Upper lobe of left lung (tissue), 6 donors: ENCODE results near the gene HNRNPDL. TPM values are rescaled to one million over a fixed set of nuclear protein-coding genes. Genes with fewer than 3 reads are reported as not detected.
A peak's percentile ranks its signal among the peaks of the same experiment; 100 is the strongest.

Experiments
- ATAC-seq, 2 donors: fragments of 200-7000 bp; cut with Tn5 transposase; one replicate each; pipeline ENCODE4 v1.9.1; 2022; ENCODE audit warnings: mild to moderate bottlenecking in 2 of 2, moderate library complexity in 2 of 2; ENCODE audit not compliant: low FRiP score in 2 of 2
- DNase-seq, 2 donors: peaks; one replicate each; pipeline ENCODE4 v3.0.0-alpha.2; 2019 to 2020
- H3K27ac ChIP-seq, 4 donors: fragments of 200-600 bp; sonication (generic); one replicate each; pipeline ENCODE4 v1.5.1; 2016 to 2019
- H3K27me3 ChIP-seq, 4 donors: fragments of 200-600 bp; sonication (generic); one replicate each; pipeline ENCODE4 v1.5.1; 2017 to 2019
- H3K36me3 ChIP-seq, 4 donors: fragments of 200-600 bp; sonication (generic); one replicate each; pipeline ENCODE4 v1.5.1; 2016 to 2019
- H3K4me1 ChIP-seq, 4 donors: fragments of 200-600 bp; sonication (generic); one replicate each; pipeline ENCODE4 v1.5.1; 2018 to 2019
- H3K4me3 ChIP-seq, 4 donors: fragments of 200-600 bp; sonication (generic); one replicate each; pipeline ENCODE4 v1.5.1; 2017 to 2019; ENCODE audit warnings: mild to moderate bottlenecking in 2 of 4, moderate library complexity in 1 of 4
- H3K9me3 ChIP-seq, 4 donors: fragments of 200-600 bp; sonication (generic); one replicate each; pipeline ENCODE4 v1.5.1; 2018 to 2019
- EP300 ChIP-seq, 4 donors: sonication (generic); formaldehyde crosslinking; IDR thresholded peaks; one replicate each; pipeline ENCODE4 v1.5.1; 2017; ENCODE audit warnings: antibody characterized with exemption in 4 of 4, control low read depth in 2 of 4
- POLR2A ChIP-seq, 4 donors: fragments of 450-650 bp; IDR thresholded peaks; one replicate each; pipeline ENCODE4 v1.5.1; 2016 to 2017; ENCODE audit warnings: antibody characterized with exemption in 4 of 4, mild to moderate bottlenecking in 2 of 4
- POLR2AphosphoS5 ChIP-seq, 2 donors: sonication (generic); formaldehyde crosslinking; IDR thresholded peaks; one replicate each; pipeline ENCODE4 v1.5.1; 2017; ENCODE audit warnings: antibody characterized with exemption in 2 of 2
- WGBS, 2 donors: methylation state at CpG; one replicate each; pipeline ENCODE4 v1.1.5; 2017 to 2018; 5-methylcytosine and 5-hydroxymethylcytosine counted together
- total RNA-seq, 6 donors: library from RNA; depleted of rRNA in 4 of 6; stranded (reverse); fragments of >200 nt in 4 of 6; gene quantifications; one replicate each; pipeline versions ENCODE4 v1.1.0 to v1.2.1, GENCODE V29; 2016 to 2021
- TF ChIP-seq, protein P1 (sequence below), 6 experiments: fragments of 450-650 bp in 4 of 6; fragments of 200-600 bp in 2 of 6; sonication (generic) in 2 of 6; IDR thresholded peaks; one replicate each; pipeline ENCODE4 v1.5.1; 2016 to 2019; ENCODE audit warnings: antibody characterized with exemption in 6 of 6
- donor health status: DM: no; HTN: no; CAD: no; lungs with moderate emphysema.
- donor health status: DM: no; HTN: yes; CAD: no; lungs with severe emphysema.

HNRNPDL gene
- total RNA-seq, 6 donors from 2014 or later, result 141 to 249 (median 186) TPM

DNA sequence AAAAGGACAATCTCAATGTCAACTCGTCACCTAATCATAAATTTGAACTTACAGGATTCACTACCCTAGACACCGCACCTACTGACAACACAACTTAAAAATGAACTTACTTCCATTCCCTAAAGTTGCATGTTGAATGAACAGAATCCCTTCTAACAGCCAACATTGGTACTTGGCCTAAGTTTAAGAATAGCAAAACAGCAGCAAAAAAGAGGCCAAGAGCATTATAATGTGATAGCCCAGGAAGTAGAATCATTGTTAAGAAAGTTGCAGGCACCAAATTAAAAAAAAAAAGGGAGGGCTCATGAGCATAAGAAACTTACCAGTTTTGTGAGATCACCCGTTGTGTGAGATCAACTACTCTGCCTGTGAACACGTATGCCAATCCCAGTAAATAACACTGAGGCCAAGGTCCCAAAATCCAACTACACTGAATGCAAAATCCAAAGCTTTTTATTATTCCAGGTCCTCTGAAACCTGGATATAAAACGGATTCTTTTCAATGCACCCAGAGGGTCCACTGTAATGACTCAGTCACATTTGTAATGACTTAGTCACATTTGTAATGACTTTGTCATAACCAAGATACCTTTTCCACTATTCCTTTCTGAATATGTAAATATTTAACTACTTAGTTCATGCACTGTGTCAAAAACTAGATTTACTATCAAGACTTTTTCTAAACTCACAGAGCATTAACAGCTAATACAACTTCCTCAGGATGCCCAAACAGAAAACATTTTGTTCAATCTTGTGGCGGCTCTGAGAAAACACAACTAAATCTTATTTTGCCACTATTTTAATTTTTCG lies 6.8 kb downstream of the HNRNPDL start:
- no peak overlapping the region for H3K27ac ChIP-seq
- H3K36me3 ChIP-seq, result peaks cover 19 to 53% (median 37%) of the 10 kb centered on the region in 4 donors
- no peak overlapping the region for H3K4me3 ChIP-seq
- DNase-seq (no peak), ATAC-seq (no peak)
- no peaks in the 10 kb centered on the region for H3K27me3 ChIP-seq
- WGBS, 2 donors, result 88 to 92% methylated on average over 7 of the region's 7 CpGs
- H3K4me1 ChIP-seq, result peaks cover 21 to 26% (median 24%) of the 10 kb centered on the region in 4 donors
- H3K9me3 ChIP-seq, result no peaks in the 10 kb centered on the region
- TF ChIP-seq POLR2AphosphoS5 (IDR thresholded peaks at IDR 0.05) (no peak), POLR2A (IDR thresholded peaks at IDR 0.05) (no peak), EP300 (IDR thresholded peaks at IDR 0.05) (no peak)
- TF ChIP-seq, protein P1, sequence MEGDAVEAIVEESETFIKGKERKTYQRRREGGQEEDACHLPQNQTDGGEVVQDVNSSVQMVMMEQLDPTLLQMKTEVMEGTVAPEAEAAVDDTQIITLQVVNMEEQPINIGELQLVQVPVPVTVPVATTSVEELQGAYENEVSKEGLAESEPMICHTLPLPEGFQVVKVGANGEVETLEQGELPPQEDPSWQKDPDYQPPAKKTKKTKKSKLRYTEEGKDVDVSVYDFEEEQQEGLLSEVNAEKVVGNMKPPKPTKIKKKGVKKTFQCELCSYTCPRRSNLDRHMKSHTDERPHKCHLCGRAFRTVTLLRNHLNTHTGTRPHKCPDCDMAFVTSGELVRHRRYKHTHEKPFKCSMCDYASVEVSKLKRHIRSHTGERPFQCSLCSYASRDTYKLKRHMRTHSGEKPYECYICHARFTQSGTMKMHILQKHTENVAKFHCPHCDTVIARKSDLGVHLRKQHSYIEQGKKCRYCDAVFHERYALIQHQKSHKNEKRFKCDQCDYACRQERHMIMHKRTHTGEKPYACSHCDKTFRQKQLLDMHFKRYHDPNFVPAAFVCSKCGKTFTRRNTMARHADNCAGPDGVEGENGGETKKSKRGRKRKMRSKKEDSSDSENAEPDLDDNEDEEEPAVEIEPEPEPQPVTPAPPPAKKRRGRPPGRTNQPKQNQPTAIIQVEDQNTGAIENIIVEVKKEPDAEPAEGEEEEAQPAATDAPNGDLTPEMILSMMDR (IDR thresholded peaks at IDR 0.05), result no peak

DNA sequence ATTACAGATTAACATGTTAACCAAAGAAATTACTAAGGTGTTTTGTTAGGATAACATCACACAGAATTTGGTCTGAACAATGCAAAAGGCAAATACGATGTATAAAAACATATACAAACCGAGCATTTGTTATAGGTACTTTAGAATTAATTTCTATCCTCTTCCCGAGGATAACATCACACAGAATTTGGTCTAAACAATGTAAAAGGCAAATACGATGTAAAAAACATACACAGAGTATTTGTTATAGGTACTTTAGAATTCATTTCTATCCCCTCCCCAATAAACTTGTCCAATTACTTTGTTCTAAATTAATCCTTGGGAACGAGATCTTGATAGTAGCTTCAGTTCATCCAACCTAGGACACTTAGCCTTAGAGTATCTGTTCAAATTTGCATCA lies 7.6 kb downstream of the HNRNPDL start:
- TF ChIP-seq POLR2AphosphoS5 (IDR thresholded peaks at IDR 0.05) (no peak), POLR2A (IDR thresholded peaks at IDR 0.05) (no peak), EP300 (IDR thresholded peaks at IDR 0.05) (no peak)
- TF ChIP-seq, protein P1 (IDR thresholded peaks at IDR 0.05), result no peak
- Histone ChIP-seq H3K9me3 (no peaks in the 10 kb centered on the region), H3K4me3 (no peak overlapping the region), H3K4me1 (peaks cover 15 to 19% (median 16%) of the 10 kb centered on the region in 4 donors), H3K27ac (no peak overlapping the region), H3K27me3 (no peaks in the 10 kb centered on the region), H3K36me3 (peaks cover 19 to 53% (median 37%) of the 10 kb centered on the region in 4 donors)
- WGBS, 2 donors, result 90 to 93% methylated on average over 5 of the region's 5 CpGs
- DNase-seq, result no peak
- ATAC-seq, result no peak

DNA sequence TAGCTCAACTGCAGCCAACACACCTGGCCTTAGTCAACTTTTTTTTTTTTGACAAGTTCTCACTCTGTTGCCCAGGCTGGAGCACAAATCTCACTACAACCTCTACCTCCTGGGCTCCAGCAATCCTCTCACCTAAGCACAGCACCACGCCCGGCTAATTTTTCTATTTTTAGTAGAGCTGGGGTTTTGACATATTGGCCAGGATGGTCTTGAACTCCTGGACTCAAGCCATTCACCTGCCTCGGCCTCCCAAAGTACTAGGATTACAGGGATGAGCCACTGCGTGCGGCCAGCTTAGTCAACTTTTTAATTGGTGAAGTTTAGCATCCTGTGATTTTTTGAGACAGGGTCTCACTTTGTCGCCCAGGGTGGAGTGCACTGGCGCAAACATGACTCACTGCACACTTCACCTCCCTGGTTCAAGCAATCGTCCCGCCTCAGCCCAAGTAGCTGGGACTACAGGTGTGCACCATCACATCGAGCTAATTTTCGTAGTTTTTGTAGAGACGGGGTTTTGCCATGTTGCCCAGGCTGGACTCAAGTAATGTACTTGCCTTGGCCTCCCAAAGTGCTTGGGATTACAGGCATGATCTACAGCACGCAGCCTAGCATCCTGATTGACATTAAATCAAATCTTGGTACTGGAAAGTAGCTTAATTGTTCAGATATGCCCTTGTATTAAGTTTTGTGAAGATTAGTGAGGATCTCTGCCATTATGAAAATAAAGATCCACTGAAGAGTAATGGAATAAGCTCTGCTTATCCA lies 8.3 kb downstream of the HNRNPDL start:
- no peak overlapping the region for H3K27ac ChIP-seq
- no peaks in the 10 kb centered on the region for H3K9me3 ChIP-seq
- peak in 1 of 2 donors; percentile 17 for ATAC-seq
- WGBS, 2 donors, result 91% methylated on average over 13 of the region's 13 CpGs
- peaks cover 9 to 12% (median 10%) of the 10 kb centered on the region in 4 donors for H3K4me1 ChIP-seq
- no peak for DNase-seq
- H3K36me3 ChIP-seq, result peaks cover 19 to 49% (median 36%) of the 10 kb centered on the region in 4 donors
- TF ChIP-seq POLR2AphosphoS5 (IDR thresholded peaks at IDR 0.05) (no peak), POLR2A (IDR thresholded peaks at IDR 0.05) (no peak), EP300 (IDR thresholded peaks at IDR 0.05) (no peak)
- TF ChIP-seq, protein P1 (IDR thresholded peaks at IDR 0.05), result no peak
- H3K4me3 ChIP-seq, result no peak overlapping the region
- no peaks in the 10 kb centered on the region for H3K27me3 ChIP-seq

DNA sequence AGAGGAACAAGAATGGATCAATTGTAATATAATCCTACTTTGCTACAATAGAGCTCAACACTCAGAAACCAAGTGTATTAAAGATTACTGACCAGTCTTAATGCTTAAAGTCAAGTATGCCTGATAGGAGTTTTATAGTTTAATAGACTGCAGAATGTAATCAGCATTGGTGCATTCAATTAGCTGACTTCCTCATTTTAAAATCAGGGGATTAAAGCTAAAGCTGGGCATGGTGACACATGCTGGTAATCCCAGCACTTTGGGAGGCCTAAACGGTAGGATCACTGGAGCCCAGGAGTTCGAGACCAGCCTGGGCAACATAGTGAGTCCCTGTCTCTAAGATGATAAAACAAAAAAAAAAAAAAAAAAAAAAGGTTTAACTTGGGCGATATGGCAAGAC lies 10.8 kb downstream of the HNRNPDL start:
- H3K36me3 ChIP-seq, result peaks cover 8 to 24% (median 18%) of the 10 kb centered on the region in 4 donors
- no peaks in the 10 kb centered on the region for H3K9me3 ChIP-seq
- H3K4me3 ChIP-seq, result no peak overlapping the region
- WGBS, 2 donors, result 84 to 93% methylated on average over 3 of the region's 3 CpGs
- no peak for DNase-seq
- TF ChIP-seq POLR2AphosphoS5 (IDR thresholded peaks at IDR 0.05) (no peak), POLR2A (IDR thresholded peaks at IDR 0.05) (no peak), EP300 (IDR thresholded peaks at IDR 0.05) (no peak)
- TF ChIP-seq, protein P1 (IDR thresholded peaks at IDR 0.05), result no peak
- ATAC-seq, result no peak
- H3K27ac ChIP-seq, result no peak overlapping the region
- no peaks in the 10 kb centered on the region for H3K4me1 ChIP-seq
- no peaks in the 10 kb centered on the region for H3K27me3 ChIP-seq
